Left renal cortex interstitium (tissue), 4 donors: ENCODE results near the gene PHTF1. TPM values are rescaled to one million over a fixed set of nuclear protein-coding genes. Genes with fewer than 3 reads are reported as not detected.

ENCODE experiments used
- DNase-seq, 4 donors: peaks; one replicate each; pipeline ENCODE4 v3.0.0-alpha.2; 2013; ENCODE audit warnings: low read depth in 4 of 4, low spot score in 2 of 4, missing footprints in 1 of 4
- polyA plus RNA-seq, 4 donors: library from polyadenylated mRNA; unstranded; fragments of 120-200 nt; gene quantifications; one replicate each; pipeline ENCODE4 v1.2.1, GENCODE V29; 2013; ENCODE audit not compliant: insufficient read length in 4 of 4

The PHTF1 gene
- polyA plus RNA-seq, 4 donors = 22.2 to 28.2 (median 24.0) TPM

DNA sequence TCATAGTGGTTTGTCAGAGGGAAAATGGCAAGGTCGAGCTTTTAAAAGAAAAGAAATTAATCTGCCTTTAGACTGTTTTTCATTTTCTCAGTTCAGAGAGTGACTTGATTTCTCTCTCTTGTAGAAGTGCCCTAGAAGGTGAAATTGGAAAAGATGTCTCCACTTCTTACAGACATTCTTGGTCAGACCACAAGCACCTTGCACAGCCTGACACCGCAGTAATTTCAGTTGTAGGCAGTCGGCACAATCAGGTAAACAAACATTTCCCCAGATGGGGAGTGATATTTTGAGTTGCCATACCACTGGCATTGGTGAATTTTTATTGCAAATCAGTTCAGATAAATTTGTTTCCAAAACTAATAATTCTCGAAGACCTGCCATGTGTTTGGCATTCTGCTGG lies 86.8 kb downstream of the PHTF1 start:
- no peak for DNase-seq

DNA sequence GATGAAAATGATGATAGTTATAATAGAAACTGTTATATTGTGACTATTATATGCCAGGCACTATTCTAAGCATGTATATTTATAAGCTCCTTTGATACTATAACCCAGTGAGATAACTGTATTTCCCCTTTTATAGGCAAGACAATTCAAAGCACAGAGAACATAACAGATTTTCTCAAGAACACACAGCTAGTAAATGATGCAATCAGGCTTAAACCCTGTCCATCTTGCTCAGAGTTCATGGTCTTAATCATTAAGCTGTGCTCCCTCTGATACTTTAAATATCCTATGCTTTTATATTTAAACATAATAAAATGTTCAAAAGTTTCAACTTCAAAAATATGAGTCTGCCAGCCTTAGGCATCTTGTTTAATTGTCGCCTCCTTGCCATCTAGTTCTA lies 88.6 kb downstream of the PHTF1 start:
- no peak for DNase-seq

DNA sequence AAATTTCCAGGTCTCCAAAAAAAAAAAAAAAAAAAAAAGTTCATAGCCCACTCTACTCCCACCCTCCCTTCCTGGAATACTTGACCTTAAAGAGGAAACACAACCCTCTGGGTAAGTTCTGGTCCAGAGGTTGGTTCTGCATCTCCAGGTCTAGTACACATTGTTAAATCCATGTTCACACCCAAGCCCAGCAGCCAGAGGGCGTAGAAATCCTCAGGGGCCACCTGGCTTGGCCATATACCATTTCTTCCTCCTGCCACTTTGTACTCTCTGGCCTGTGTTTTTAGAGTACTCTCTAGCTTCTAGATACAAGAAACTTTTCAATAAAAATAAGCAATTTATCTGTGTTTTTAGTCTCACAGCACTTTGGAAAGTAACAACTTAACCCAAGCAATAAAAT lies 89.3 kb downstream of the PHTF1 start:
- DNase-seq = no peak

DNA sequence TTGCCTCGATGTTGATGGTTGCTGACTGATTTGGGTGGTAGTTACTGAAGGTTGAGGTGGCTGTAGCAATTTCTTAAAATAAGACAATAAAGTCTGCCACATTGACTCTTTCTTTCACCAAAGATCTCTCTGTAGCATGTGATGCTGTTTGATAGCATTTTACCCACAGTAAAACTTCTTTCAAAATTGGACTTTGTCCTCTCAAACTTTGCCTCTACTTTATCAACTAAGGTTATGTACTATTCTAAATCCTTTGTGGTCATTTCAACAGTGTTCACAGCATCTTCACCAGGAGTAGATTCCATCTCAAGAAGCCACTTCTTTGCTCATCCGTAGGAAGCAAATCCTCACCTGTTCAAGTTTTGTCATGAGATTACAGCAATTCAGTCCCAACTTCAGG lies 93.2 kb downstream of the PHTF1 start:
- no peak for DNase-seq

DNA sequence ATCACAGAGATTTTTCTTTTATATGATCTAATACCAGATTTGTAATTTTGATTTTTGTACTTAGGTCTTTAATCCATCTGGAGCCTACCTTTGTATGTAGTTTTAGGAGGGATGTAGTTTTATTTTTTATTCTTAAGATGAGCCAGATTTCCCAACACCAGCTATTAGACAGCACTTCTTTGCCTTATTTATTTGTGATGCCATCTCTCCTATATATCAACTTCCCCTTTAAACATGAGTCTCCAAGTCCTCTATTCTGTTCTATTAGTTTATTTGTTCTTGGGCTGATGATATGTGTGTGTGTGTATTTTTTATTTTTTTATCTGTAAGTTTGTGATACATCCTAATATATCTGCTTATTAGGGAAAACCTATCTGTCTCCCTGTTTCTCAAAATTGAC lies 94.2 kb downstream of the PHTF1 start:
- DNase-seq = no peak

DNA sequence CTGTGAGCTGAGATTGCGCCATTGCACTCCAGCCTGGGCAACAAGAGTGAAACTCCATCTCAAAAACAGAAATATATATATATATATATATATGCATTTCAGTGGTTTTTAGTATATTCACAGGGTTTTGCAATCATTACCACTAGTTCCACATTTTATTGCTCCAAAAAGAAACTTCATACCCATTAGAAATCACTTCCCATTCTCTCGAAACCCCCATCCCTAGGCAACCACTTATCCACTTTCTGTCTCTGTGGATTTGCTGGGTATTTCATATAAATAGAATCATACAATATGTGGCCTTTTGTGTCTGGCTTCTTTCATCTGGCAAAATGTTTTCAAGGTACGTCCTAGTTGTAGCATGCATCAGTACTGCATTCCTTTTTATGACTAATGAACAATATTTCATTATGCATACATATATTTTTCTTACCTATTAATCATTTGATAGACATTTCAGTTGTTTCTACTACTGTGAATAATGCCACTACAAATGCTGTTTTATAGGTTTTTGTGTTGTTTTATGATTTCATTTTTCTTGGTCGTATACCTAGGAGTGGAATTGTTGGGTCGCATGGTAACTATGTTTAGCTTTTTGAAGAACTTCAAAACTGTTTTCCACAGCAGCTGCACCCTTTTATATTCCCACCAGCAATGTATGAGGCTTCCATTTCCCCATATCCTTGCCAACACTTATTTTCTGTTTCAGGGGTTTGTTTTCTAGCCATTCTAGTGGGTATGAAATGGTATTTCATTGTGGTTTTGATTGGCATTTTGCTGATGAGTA lies 95.9 kb downstream of the PHTF1 start:
- DNase-seq = no peak

DNA sequence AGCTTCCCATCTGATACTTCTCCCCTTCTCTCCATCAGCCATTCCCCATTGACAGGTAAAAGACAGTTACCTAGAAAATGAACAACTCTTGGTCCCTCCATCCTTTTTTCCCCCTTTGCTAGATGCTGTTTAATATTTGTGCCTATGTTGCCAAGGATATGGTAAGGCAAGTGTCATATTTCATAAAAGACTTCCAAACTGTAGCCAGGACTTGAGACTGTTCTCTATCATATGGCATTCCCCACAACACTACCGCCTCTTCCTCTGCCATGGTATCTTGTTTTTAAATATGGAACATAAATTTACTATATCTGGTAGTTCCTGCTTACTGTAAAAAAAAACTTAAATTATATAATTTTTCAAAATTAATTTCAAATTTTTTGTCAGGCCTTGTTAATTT lies 97.2 kb downstream of the PHTF1 start:
- DNase-seq = no peak

DNA sequence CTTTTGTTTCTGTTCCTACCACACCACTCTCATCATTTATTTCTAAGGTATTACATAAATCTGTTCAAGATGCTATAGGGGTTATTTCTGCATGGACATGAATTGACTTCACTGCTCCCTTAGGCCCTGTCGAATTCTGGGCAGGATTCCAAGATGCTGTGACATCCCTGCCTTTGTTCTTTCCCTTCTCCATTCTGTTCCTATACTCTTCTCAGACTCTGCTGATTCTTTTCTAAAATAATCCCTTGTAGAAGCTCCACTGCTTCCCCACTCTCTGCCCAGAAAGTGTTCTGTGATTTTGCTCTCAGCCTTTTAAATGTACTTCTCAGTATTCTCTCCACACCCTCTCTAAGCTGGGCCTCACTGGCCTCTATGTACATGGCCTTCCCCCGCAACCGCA lies 99.2 kb downstream of the PHTF1 start:
- no peak for DNase-seq

DNA sequence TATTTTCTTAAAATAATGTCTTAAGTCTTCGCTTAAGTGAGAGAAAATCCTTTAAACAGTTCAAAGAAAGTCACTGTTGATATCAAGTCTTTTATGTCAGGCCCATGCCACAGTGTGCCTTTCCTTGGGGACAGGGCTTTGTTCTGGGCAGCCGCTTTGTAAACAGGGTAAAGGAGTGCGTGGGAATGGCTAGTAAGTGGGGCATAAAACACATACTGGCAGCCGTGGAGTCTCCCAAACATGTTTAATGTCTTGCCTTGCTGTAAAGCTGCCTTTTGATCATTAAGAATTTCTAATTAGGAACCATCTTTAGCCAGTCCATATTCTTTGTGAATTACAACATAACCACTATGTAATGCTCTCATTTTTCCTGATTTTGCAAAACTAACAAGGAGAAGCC lies 99.7 kb downstream of the PHTF1 start:
- DNase-seq = no peak

DNA sequence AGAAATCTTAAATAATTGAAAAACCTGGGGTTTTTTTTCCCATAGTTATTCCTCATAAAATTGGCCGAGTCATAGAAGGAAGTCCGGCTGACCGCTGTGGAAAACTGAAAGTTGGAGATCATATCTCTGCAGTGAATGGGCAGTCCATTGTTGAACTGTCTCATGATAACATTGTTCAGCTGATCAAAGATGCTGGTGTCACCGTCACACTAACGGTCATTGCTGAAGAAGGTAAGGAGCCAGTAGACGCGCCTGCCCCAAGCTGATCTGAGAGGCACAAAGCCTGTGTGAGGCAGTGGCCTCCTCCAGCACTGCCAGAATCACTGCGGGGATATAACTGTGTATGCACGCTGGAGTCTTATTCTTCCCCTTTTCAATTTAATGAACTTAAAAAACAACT lies 100.3 kb downstream of the PHTF1 start:
- DNase-seq = no peak

DNA sequence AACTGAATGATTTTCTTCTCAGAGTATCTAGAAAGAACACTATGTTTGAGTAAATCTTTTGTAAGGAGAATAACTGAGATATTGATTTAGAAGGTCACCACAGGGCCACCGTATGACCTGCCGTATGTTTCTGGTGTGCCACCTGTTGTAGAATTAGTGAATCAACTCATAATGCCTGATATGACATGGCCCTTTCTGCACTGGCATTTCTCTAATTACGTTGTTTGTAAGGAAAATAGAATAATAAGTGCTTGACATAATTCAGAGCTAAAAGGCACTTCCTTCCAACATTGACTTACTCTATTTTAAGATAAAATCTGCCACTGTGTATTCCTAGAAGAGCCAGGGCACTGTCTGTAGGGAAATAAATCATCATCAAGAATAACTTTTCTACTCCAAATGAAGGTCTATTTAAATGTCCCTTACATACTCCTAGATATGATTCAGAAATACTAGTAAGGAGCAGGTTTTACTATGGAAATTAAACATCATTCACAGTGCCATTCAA lies 101.7 kb downstream of the PHTF1 start:
- DNase-seq = no peak

DNA sequence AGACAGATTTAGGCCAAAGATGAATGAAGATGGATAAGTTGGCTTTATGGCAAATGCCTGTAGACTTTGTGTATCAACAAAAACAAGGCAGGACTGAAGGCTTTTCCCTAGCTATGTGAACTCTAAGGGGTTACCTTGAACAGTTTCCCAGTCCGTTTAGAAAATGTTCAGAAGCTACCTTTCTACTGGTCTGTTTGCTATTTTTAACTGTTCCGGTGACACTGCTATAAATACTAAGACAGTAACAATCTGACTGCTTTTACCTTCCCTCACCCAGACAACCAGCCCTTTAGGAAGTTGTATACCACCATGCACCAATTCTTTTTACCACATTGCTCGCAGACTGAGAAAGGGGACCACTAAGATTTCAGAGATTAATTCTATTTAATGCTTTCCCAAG lies 102.2 kb downstream of the PHTF1 start:
- DNase-seq = no peak

DNA sequence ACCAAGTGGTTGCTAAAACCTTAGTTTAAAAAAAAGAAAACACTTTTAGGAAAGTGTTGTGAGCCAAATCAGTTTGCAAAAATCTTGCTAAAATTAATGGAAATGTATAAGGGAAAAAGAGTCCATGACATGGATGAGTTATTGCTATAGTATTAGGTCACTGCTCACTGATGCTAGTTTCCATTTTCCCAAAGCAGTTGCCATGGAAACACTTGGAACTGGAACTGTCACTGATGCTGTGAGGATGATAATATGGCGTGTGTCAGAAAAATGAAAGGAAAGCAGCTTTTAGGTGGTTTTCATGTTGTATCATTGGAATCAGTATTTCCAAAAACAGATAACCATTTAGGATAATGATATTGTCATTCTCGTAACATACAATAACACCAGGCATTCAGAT lies 104.4 kb downstream of the PHTF1 start:
- DNase-seq = no peak

DNA sequence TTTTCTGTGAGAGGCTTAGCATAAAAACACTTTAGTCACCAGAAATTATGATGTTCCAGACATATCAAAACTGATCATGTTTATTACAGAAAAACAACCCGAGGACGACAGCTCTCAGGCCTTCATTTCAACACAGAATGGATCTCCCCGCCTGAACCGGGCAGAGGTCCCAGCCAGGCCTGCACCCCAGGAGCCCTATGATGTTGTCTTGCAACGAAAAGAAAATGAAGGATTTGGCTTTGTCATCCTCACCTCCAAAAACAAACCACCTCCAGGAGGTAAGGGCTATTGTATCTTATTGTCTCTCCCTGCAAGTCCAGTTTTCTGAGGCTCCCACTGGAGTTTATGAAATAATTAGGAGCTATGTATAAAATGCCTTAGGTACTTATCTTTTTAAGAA lies 105.5 kb downstream of the PHTF1 start:
- no peak for DNase-seq

DNA sequence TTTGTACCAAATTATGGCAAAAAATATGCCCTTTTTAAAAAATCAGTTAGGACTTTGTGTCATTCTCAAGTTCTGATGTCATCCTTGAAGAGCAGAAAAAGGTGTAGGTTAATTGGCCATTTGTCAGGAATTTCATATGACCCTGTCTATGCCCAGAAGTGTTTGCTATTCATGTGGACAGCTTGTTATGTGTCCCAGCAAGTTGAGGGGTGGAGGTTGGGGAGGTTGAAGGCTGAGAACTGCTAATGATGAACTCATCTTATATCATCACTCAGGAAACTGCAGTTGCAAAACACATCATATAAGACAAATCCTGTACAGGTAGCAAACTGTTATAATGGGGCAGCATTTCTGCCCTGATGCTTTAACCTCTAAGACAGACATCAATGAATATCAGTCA lies 106.5 kb downstream of the PHTF1 start:
- no peak for DNase-seq

DNA sequence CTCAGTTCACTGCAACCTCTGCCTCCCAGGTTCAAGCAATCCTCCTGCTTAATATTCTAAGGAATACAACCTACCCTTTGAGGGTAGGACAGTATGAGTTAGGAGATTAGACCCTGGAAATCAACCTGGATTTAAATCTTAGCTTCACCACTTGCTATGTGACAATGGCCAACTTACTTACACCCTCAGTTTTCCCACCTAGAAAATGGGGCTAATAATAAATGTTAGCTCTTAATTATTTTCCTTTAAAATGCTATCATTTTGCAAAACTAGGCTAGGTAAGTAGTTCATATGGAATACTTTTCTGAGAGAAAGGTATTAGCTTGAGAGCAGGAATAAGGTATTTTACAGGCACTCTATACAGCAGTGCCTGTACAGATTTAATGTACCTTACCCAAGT lies 110.8 kb downstream of the PHTF1 start:
- no peak for DNase-seq

DNA sequence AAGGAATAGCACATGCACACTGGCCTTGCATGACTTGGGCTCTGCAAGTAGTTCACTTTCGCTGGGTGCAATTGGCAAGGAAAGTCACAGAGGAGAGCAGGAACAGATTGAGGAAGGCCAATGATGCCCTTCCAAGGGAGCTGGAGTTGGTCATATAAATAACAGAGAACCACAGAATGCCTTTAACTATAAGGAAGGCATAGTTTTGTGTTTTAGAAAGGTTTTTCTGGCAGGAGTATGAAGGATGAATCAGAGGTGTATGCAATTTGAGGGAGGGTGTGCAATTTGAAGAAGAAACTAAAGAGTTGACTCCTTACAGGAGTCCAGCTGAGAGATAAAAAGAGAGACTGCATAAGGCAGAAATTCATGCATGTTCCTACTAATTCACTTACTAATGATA lies 112.1 kb downstream of the PHTF1 start:
- DNase-seq = no peak

Other genes starting within 250 kb of the PHTF1 start
- gene RSBN1, start 53.0 kb upstream of the PHTF1 start, polyA plus RNA-seq = 10 to 100 TPM; 21.8 to 31.1 (median 26.4) TPM
- under 1 TPM; 0.25 to 0.65 (median 0.45) TPM for gene PTPN22, start 112.2 kb upstream of the PHTF1 start, polyA plus RNA-seq
- 1 to 10 TPM in 1 of 4 donors, under 1 TPM in 3; 0.65 to 1.6 (median 0.75) TPM for gene BCL2L15, start 128.1 kb upstream of the PHTF1 start, polyA plus RNA-seq
- 10 to 100 TPM; 20.6 to 54.3 (median 32.9) TPM for gene AP4B1, start 145.3 kb upstream of the PHTF1 start, polyA plus RNA-seq
- gene DCLRE1B, start 145.8 kb upstream of the PHTF1 start, polyA plus RNA-seq = 10 to 100 TPM; 10.3 to 11.6 (median 10.7) TPM
- 10 to 100 TPM; 34.2 to 43.3 (median 41.7) TPM for gene HIPK1, start 169.8 kb upstream of the PHTF1 start, polyA plus RNA-seq
- gene OLFML3, start 220.0 kb upstream of the PHTF1 start, polyA plus RNA-seq = 100 to 1,000 TPM; 126 to 212 (median 159) TPM